ENCODE results near the gene FOXE1. TPM values are rescaled to one million over a fixed set of nuclear protein-coding genes. Genes with fewer than 3 reads are reported as not detected.

FOXE1 gene
- polyA plus RNA-seq, 1 of the 3 experiments (the other 2 are of a cell fraction), result 0.03 TPM

- TF ChIP-seq SMC3 (IDR thresholded peaks at IDR 0.05; ENCODE audit: low read depth, low read length), result no peak
Observed at GRCh38 chr9:97861148-97861475, 8.1 kb downstream of the FOXE1 start (continued).

- Histone ChIP-seq H3K4me2 (no peak overlapping the region), H3F3A (replicated peaks; ENCODE audit: insufficient read depth) (no peaks in the 10 kb centered on the region), H3K9ac (no peak overlapping the region), H3K79me2 (ENCODE audit: insufficient read depth) (no peaks in the 10 kb centered on the region), H2AFZ (ENCODE audit: low read depth) (no peak overlapping the region), H3K4me1 (ENCODE audit: control insufficient read depth in 1 of 2, insufficient read depth in 2 of 2, low read depth in 1 of 2, low read length in 1 of 2) (no peaks in the 10 kb centered on the region), H3K4me3 (ENCODE audit: low read depth in 2 of 2, low read length in 1 of 2) (no peak overlapping the region), H4K20me1 (ENCODE audit: insufficient read depth) (no peaks in the 10 kb centered on the region), H3K9me3 (peaks cover 9% of the 10 kb centered on the region), H3K27me3 (ENCODE audit: insufficient read depth) (peaks cover 38% of the 10 kb centered on the region), H3K9me2 (no peaks in the 10 kb centered on the region), H3K27ac (ENCODE audit: low read depth in 2 of 2, low read length in 1 of 2) (no peak overlapping the region), H3K36me3 (replicated peaks in 1 of 2; ENCODE audit: control insufficient read depth in 1 of 2, insufficient read depth in 2 of 2, low read length in 1 of 2) (no peaks in the 10 kb centered on the region)
- ChIA-PET CTCF (interaction anchor here (1.2 to 4.7 kb wide), 2 partner anchors 9 to 38 kb away, joined by 3 to 19 read pairs; no protein-coding TSS in a partner anchor), POLR2A (no interaction called here)
- no peak for DNase-seq
- WGBS (ENCODE audit: low lambda C conversion rate), result 60% methylated on average over 6 of the region's 7 CpGs
- TF ChIP-seq EZH2phosphoT487 (IDR thresholded peaks at IDR 0.05; ENCODE audit: borderline replicate concordance, low read depth) (no peak), TEAD4 (IDR thresholded peaks at IDR 0.05; ENCODE audit: borderline replicate concordance, insufficient read depth) (no peak), FOXJ3 (CRISPR knock-in tag; IDR thresholded peaks at IDR 0.05) (no peak), MEF2A (IDR thresholded peaks at IDR 0.05; ENCODE audit: borderline replicate concordance, low read depth) (no peak), NFIC (IDR thresholded peaks at IDR 0.05; ENCODE audit: borderline replicate concordance) (no peak), RAD21 (IDR thresholded peaks at IDR 0.05; ENCODE audit: low read length) (no peak), RCOR1 (IDR thresholded peaks at IDR 0.05; ENCODE audit: low read length) (no peak), SIN3A (IDR thresholded peaks at IDR 0.05; ENCODE audit: borderline replicate concordance, low read depth, low read length) (no peak), GATA2 (CRISPR knock-in tag; IDR thresholded peaks at IDR 0.05) (no peak)
Observed at GRCh38 chr9:97863314-97863713, 10.3 kb downstream of the FOXE1 start.

- 11% methylated on average over 1 of the region's 1 CpG for WGBS (ENCODE audit: low lambda C conversion rate)
- TF ChIP-seq JUND (IDR thresholded peaks at IDR 0.05), result no peak
- TF ChIP-seq USF1 (IDR thresholded peaks at IDR 0.05; ENCODE audit: borderline replicate concordance, low read depth), result no peak
- TF ChIP-seq CTCF (IDR thresholded peaks at IDR 0.05), result no peak
- TF ChIP-seq TCF12 (IDR thresholded peaks at IDR 0.05), result no peak
- TF ChIP-seq RCOR1 (IDR thresholded peaks at IDR 0.05; ENCODE audit: low read length), result no peak
- TF ChIP-seq ELF1 (IDR thresholded peaks at IDR 0.05), result no peak
- TF ChIP-seq NFIC (IDR thresholded peaks at IDR 0.05; ENCODE audit: borderline replicate concordance), result no peak
- no peak for TF ChIP-seq NRF1 (IDR thresholded peaks at IDR 0.05; ENCODE audit: low read depth, low read length)
- no peak for TF ChIP-seq PBX3 (IDR thresholded peaks at IDR 0.05)
- TF ChIP-seq GABPA (IDR thresholded peaks at IDR 0.05; ENCODE audit: low read depth), result no peak
- TF ChIP-seq FOXJ3 (CRISPR knock-in tag; IDR thresholded peaks at IDR 0.05), result no peak
- TF ChIP-seq TEAD4 (IDR thresholded peaks at IDR 0.05; ENCODE audit: borderline replicate concordance, insufficient read depth), result no peak
- no peak for TF ChIP-seq RFX5 (IDR thresholded peaks at IDR 0.05; ENCODE audit: low read length)
- no peak for TF ChIP-seq RXRA (IDR thresholded peaks at IDR 0.05; ENCODE audit: borderline replicate concordance, low read depth)
- no peak for TF ChIP-seq SMC3 (IDR thresholded peaks at IDR 0.05; ENCODE audit: low read depth, low read length)
- no peak for TF ChIP-seq YY1 (IDR thresholded peaks at IDR 0.05; ENCODE audit: low read depth)
- no peak for TF ChIP-seq TAF1 (IDR thresholded peaks at IDR 0.05; ENCODE audit: borderline replicate concordance, low read depth, low read length)
- no peak for TF ChIP-seq FOXM1 (IDR thresholded peaks at IDR 0.05; ENCODE audit: low read depth)
- CTCF ChIA-PET, result interaction anchor here (1.1 to 4.7 kb wide), 2 partner anchors 17 to 37 kb away, joined by 3 to 19 read pairs; no protein-coding TSS in a partner anchor
Observed at GRCh38 chr9:97864396-97864795, 11.4 kb downstream of the FOXE1 start.

More at GRCh38 chr9:97864396-97864795, 11.4 kb downstream of the FOXE1 start:
- Histone ChIP-seq H3K79me2 (ENCODE audit: insufficient read depth) (no peaks in the 10 kb centered on the region), H2AFZ (ENCODE audit: low read depth) (no peak overlapping the region), H3K4me1 (ENCODE audit: control insufficient read depth in 1 of 2, insufficient read depth in 2 of 2, low read depth in 1 of 2, low read length in 1 of 2) (no peaks in the 10 kb centered on the region), H3K27me3 (ENCODE audit: insufficient read depth) (peaks cover 27% of the 10 kb centered on the region), H3K9me2 (no peaks in the 10 kb centered on the region), H3K9ac (no peak overlapping the region), H3K27ac (ENCODE audit: low read depth in 2 of 2, low read length in 1 of 2) (no peak overlapping the region), H3K36me3 (replicated peaks in 1 of 2; ENCODE audit: control insufficient read depth in 1 of 2, insufficient read depth in 2 of 2, low read length in 1 of 2) (no peaks in the 10 kb centered on the region), H3F3A (replicated peaks; ENCODE audit: insufficient read depth) (no peaks in the 10 kb centered on the region), H3K4me3 (ENCODE audit: low read depth in 2 of 2, low read length in 1 of 2) (no peak overlapping the region), H3K9me3 (peaks cover 9% of the 10 kb centered on the region), H4K20me1 (ENCODE audit: insufficient read depth) (no peaks in the 10 kb centered on the region), H3K4me2 (no peak overlapping the region)
- DNase-seq, result no peak
- POLR2A ChIA-PET, result no interaction called here

Measured in SK-N-SH (cell line).